Fibroblast of skin of right quadriceps (primary cell): ENCODE data around the gene SHISAL1.

Experiments
- DNase-seq: peaks from one replicate; pipeline ENCODE4 v3.0.0-alpha.2; 2013

The SHISAL1 gene

GRCh38 chr22:44341431-44342346, 28.9 kb upstream of the SHISAL1 start:
- no peak for DNase-seq

GRCh38 chr22:44340271-44341239, 27.8 kb upstream of the SHISAL1 start:
- DNase-seq = no peak

- DNase-seq = no peak
Measured at GRCh38 chr22:44338906-44339305, 26.2 kb upstream of the SHISAL1 start.

GRCh38 chr22:44338177-44338810, 25.5 kb upstream of the SHISAL1 start:
- no peak for DNase-seq

GRCh38 chr22:44337678-44338004, 24.9 kb upstream of the SHISAL1 start:
- peak; percentile 57 for DNase-seq

- no peak for DNase-seq
Measured at GRCh38 chr22:44336962-44337677, 24.4 kb upstream of the SHISAL1 start.

- DNase-seq = no peak
Measured at GRCh38 chr22:44335903-44336803, 23.4 kb upstream of the SHISAL1 start.

GRCh38 chr22:44335066-44335839, 22.5 kb upstream of the SHISAL1 start:
- no peak for DNase-seq

GRCh38 chr22:44333847-44334635, 21.3 kb upstream of the SHISAL1 start:
- DNase-seq = no peak

- no peak for DNase-seq
Measured at GRCh38 chr22:44332946-44333345, 20.2 kb upstream of the SHISAL1 start.

GRCh38 chr22:44331881-44332714, 19.3 kb upstream of the SHISAL1 start:
- DNase-seq = no peak

GRCh38 chr22:44330744-44331660, 18.3 kb upstream of the SHISAL1 start:
- DNase-seq = no peak

- DNase-seq = no peak
Measured at GRCh38 chr22:44330188-44330743, 17.5 kb upstream of the SHISAL1 start.

GRCh38 chr22:44329179-44329796, 16.5 kb upstream of the SHISAL1 start:
- no peak for DNase-seq

- DNase-seq = no peak
Measured at GRCh38 chr22:44328762-44329161, 16.0 kb upstream of the SHISAL1 start.

GRCh38 chr22:44328326-44328725, 15.6 kb upstream of the SHISAL1 start:
- no peak for DNase-seq

- no peak for DNase-seq
Measured at GRCh38 chr22:44326491-44326885, 13.7 kb upstream of the SHISAL1 start.
